Nucleus accumbens (tissue), 56 donors: Measurements from ENCODE around the gene FAM50B.

Experiments
- DNase-seq, 56 donors: peaks; one replicate each; lab custom pipeline; 2025; lab: John Stamatoyannopoulos, UW

FAM50B gene

GRCh38 chr6:3888153-3888957 is 39.2 kb downstream of the FAM50B start:
- no peak for DNase-seq

DNA sequence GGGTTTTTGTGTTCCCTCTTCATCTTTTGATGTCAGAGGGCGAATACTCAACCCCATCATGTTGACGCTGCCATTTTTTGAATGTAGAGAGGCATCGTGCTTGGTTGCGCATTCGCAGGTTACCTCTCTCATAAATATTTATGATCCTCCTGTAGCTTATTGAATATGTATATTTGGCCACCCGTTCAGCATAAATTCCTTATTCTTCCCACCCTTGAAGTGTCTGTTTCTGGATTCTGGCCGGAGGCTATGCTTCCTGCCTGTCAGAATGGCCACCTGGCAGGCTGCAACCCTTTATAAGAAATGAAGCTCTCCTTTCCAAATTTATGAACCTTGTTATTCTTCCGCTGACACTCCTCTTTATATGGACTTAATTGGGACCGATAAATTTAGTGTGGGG is 40.9 kb downstream of the FAM50B start:
- DNase-seq, result no peak

DNA sequence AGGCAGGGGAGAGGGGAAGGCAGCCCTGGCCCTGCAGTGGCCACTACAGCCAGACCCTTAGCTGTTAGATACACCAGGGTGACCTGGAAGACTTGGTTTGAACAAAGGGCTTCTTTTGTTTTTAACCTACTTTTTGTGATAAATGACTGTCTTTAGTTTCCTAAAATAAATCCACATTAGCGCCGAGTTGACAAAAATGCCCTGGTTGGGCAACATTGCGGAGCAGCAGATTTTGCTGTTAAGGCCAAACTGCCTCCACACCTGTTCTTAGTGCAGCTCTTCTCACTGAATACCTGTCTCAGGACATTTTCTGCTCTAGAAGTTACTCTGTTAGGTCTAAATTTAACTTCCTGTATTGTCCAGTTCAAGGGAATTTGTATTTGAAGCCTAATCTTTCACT is 42.7 kb downstream of the FAM50B start:
- DNase-seq, result no peak

GRCh38 chr6:3892603-3893002 is 43.4 kb downstream of the FAM50B start:
- DNase-seq, result no peak

- no peak for DNase-seq
Observed at GRCh38 chr6:3893487-3893886, 44.3 kb downstream of the FAM50B start.

DNA sequence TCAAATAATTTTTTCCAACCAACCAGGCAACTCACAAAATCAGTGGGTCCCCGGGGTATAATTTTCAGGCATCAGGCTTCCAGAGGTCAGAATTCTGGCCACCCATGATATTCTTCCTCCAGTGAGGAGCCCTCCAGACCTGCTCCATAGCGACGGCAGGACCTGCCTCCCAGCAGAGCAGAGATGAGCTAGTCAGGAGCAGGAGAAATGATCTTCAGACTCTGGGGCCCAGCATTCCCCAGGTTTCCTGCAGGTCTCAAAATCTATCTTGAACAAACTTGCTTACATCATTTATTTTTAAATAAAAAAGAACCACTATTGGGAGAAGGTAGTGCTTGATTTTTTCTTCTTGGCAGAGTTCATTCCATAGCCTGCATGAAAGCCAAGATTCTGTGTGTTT is 44.7 kb downstream of the FAM50B start:
- no peak for DNase-seq

DNA sequence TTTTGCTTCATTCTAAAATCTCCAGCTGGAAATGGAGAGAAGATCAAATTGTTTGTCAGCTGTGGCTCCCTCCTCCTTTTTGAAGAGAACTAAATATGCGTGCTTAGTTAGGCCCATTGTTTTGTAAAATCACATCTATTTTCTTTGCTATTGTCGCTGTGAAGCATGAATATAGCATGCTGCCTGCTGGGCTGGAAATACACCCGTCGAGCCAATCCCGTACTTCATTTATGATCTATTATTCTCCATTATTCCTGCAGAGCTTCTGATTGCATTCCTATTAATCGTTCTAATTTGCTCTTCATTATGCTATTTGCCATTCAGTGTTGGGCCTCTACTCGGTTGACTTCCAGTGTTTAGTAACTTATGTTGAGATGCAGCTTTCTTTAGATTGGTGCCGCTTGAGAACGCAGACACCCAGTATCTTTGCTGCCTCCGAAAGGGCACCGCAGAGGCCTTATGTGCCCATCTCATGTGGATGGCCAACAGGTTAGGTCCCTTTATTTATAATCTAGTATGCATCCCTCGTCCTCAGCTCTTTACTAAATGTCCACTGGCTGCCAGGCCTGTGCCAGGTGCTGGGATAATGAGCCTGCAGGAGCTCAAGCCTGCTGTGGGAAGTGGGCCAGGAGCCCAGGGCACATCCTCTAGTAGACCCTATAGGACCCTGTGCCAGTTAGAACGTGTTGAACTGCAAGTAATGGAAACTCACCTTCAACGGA is 45.6 kb downstream of the FAM50B start:
- no peak for DNase-seq

GRCh38 chr6:3895312-3895653 is 46.1 kb downstream of the FAM50B start:
- no peak for DNase-seq

DNA sequence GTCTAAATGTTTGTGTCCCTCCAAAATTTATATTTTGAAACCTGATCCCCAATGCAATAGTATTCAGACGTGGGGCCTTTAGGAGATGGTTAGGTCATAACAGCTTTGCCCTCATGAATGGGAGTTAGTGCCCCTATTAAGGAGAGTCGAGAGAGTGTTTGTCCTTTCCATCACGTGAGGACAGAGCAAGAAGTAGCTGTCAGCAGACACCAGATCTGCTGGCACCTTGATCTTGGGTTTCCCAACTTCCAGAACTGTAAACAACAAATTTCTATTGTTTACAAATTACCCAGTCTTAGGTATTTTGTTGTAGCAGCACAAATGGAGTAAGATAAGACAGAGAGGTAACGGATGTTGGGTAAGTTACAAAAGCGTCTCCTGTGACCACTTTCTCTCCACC is 46.6 kb downstream of the FAM50B start:
- no peak for DNase-seq

GRCh38 chr6:3898265-3898994 is 49.3 kb downstream of the FAM50B start:
- no peak for DNase-seq

DNA sequence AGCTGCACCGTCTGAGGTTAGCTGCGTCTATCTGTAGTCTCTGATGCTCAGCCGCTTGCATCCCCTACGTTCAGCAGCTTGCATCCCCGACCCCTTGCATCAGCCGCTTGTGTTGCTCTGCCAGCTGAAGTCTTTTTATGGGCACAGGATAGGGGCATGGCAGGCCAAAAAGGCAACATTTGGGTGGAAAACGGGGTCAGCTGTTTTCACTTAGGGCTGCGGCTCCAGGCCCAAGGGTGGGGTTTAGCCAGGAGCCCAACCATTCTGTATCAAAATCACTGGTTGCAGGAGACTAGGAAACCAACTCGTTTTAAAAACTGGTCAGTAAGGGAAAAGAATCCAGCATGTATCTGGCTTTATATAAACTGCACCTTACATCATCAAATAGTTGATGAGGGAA is 49.9 kb downstream of the FAM50B start:
- DNase-seq, result no peak

- DNase-seq, result no peak
Observed at GRCh38 chr6:3899970-3900439, 50.8 kb downstream of the FAM50B start.
